Ascending aorta (tissue), 2 donors: ENCODE measurements around the gene ELMO1. TPM values are rescaled to one million over a fixed set of nuclear protein-coding genes. Genes with fewer than 3 reads are reported as not detected.

Experiments
- DNase-seq, 2 donors: peaks; one replicate each; pipeline ENCODE4 v3.0.0-alpha.2; 2019; ENCODE audit warnings: low spot score in 2 of 2
- H3K27ac ChIP-seq, 2 donors: fragments of 200-600 bp; sonication (generic); one replicate each; pipeline ENCODE4 v1.5.1; 2016 to 2017; ENCODE audit warnings: mild to moderate bottlenecking in 1 of 2
- H3K27me3 ChIP-seq: fragments of 200-600 bp; sonication (generic); one replicate; pipeline ENCODE4 v1.5.1; 2017
- H3K36me3 ChIP-seq, 2 donors: fragments of 200-600 bp; sonication (generic); one replicate each; pipeline ENCODE4 v1.5.1; 2016
- H3K4me1 ChIP-seq, 2 donors: fragments of 200-600 bp; sonication (generic); one replicate each; pipeline ENCODE4 v1.5.1; 2016 to 2017; ENCODE audit warnings: mild to moderate bottlenecking in 1 of 2
- H3K4me3 ChIP-seq, 2 donors: fragments of 200-600 bp; sonication (generic); one replicate each; pipeline ENCODE4 v1.5.1; 2016 to 2017; ENCODE audit warnings: mild to moderate bottlenecking in 1 of 2
- H3K9me3 ChIP-seq, 2 donors: fragments of 200-600 bp; sonication (generic); one replicate each; pipeline ENCODE4 v1.5.1; 2016
- intact Hi-C: fragments of 100-400 bp; cut with DNase I; formaldehyde crosslinking; loops from one replicate; pipeline ENCODE4 v1.15.1; 2023
- total RNA-seq: library from RNA; depleted of rRNA; stranded (reverse); fragments of >200 nt; gene quantifications from one replicate; pipeline ENCODE4 v1.1.0, GENCODE V29; 2016
- TF ChIP-seq, protein P1 (sequence below), 3 experiments: fragments of 200-600 bp in 2 of 3; fragments of 450-650 bp in 1 of 3; sonication (generic) in 2 of 3; IDR thresholded peaks; one replicate each; pipeline ENCODE4 v1.5.1; 2016 to 2019; ENCODE audit warnings: antibody characterized with exemption in 3 of 3, mild to moderate bottlenecking in 1 of 3, moderate library complexity in 1 of 3

Gene ELMO1
- total RNA-seq, 1 donor from 2014 or later: 40.8 TPM

- Histone ChIP-seq H3K27me3 (no peaks in the 10 kb centered on the region), H3K9me3 (no peaks in the 10 kb centered on the region), H3K4me1 (no peaks in the 10 kb centered on the region), H3K36me3 (no peaks in the 10 kb centered on the region), H3K4me3 (no peak overlapping the region), H3K27ac (no peak overlapping the region)
- no peak for DNase-seq
- intact Hi-C loops: no loop called here
- TF ChIP-seq, protein P1, sequence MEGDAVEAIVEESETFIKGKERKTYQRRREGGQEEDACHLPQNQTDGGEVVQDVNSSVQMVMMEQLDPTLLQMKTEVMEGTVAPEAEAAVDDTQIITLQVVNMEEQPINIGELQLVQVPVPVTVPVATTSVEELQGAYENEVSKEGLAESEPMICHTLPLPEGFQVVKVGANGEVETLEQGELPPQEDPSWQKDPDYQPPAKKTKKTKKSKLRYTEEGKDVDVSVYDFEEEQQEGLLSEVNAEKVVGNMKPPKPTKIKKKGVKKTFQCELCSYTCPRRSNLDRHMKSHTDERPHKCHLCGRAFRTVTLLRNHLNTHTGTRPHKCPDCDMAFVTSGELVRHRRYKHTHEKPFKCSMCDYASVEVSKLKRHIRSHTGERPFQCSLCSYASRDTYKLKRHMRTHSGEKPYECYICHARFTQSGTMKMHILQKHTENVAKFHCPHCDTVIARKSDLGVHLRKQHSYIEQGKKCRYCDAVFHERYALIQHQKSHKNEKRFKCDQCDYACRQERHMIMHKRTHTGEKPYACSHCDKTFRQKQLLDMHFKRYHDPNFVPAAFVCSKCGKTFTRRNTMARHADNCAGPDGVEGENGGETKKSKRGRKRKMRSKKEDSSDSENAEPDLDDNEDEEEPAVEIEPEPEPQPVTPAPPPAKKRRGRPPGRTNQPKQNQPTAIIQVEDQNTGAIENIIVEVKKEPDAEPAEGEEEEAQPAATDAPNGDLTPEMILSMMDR (IDR thresholded peaks at IDR 0.05): no peak
These were observed 497.4 kb downstream of the ELMO1 start for GRCh38 chr7:36951257-36951697.

- H3K27ac ChIP-seq: no peak overlapping the region
- DNase-seq: no peak
These were observed 498.7 kb downstream of the ELMO1 start for GRCh38 chr7:36949711-36950600.

DNA sequence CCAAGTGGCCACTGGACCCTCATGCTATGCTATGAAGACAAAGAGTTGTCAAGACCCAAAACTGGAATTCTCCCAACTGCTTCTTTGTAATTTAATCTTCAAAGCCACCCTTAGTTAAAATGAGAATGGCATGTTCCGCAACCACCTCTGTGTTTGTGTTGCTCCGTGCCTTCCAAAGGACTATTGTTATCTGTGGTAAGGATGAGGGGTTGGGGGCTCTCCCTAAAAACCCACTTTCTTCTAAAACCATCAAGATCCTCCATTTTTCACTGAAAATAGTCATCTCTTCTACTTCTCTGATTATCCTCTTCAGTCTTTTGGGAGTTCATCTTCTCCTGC lies 502.3 kb downstream of the ELMO1 start:
- no peak overlapping the region for H3K27ac ChIP-seq
- no peaks in the 10 kb centered on the region for H3K27me3 ChIP-seq
- H3K4me3 ChIP-seq: no peak overlapping the region
- no peaks in the 10 kb centered on the region for H3K9me3 ChIP-seq
- intact Hi-C loops: no loop called here
- peaks cover 0 to 7% of the 10 kb centered on the region in 2 donors for H3K4me1 ChIP-seq
- no peaks in the 10 kb centered on the region for H3K36me3 ChIP-seq
- TF ChIP-seq, protein P1 (IDR thresholded peaks at IDR 0.05): no peak
- no peak for DNase-seq

More at GRCh38 chr7:36949711-36950600, 498.7 kb downstream of the ELMO1 start:
- H3K36me3 ChIP-seq: no peaks in the 10 kb centered on the region
- H3K4me1 ChIP-seq: peaks cover 0 to 7% of the 10 kb centered on the region in 2 donors
- H3K4me3 ChIP-seq: no peak overlapping the region
- no peaks in the 10 kb centered on the region for H3K9me3 ChIP-seq
- TF ChIP-seq, protein P1 (IDR thresholded peaks at IDR 0.05): no peak
- intact Hi-C loops: no loop called here
- H3K27me3 ChIP-seq: no peaks in the 10 kb centered on the region

DNA sequence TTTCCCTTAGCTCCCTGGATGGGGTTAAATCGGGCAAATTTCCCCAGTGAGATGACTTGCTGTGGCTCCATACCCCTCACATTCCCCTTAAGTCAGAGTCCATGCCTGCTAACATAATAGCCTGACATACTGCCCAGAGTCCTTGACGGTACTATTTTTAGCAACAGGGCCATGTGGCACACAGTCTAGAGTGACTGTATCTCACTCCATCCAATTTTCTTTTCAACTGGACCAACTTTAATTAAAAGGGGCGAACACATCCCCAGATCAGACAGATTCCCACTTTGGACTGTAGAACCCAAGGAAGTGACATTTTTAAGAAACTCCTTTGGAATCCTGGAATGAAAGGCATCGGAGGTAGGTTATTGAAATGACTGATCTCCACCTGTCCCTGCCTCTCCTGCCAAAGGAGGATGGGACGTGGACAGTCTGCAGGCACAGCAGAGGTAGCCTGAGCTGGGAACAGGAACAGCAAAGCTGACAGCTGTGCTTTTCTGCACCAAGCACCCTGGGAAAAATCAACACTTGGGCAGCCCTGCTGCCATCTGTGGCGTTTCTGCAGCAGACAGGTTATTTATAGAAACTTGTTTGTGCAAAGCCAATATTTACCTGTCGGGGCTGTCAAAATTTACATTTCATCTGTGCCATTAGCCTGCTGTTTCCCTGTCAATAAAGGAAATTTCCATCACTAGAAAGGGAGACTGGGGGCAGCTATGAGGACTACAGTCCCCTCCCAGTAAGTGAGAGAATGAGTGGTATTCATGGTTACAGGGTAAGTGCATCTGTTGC lies 502.9 kb downstream of the ELMO1 start:
- Histone ChIP-seq H3K27ac (no peak overlapping the region), H3K4me1 (peaks cover 0 to 7% of the 10 kb centered on the region in 2 donors)

DNA sequence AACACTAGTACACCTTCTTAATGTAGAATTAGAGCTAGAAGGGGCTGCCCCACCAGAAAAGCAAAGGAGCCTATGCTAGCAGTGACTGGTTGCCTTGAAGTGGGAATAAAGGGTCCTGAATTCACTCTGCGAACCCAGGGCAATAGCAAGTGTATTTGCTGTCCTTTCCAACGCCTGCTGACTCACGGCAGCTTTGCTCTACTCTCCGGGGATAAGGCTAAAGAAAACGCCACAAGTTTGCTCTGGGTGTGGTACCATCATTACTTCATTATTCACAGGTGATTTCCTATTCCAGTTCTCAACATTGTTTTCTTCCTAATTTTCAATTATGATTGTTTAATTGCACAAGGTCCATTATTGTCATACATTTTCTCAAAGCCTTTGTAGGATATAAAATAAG lies 503.8 kb downstream of the ELMO1 start:
- no peaks in the 10 kb centered on the region for H3K27me3 ChIP-seq
- DNase-seq: no peak
- H3K4me3 ChIP-seq: no peak overlapping the region
- H3K36me3 ChIP-seq: no peaks in the 10 kb centered on the region
- intact Hi-C loops: no loop called here
- no peak overlapping the region for H3K27ac ChIP-seq
- TF ChIP-seq, protein P1 (IDR thresholded peaks at IDR 0.05): no peak
- peaks cover 0 to 7% of the 10 kb centered on the region in 2 donors for H3K4me1 ChIP-seq
- peaks cover 0 to 11% of the 10 kb centered on the region in 2 donors for H3K9me3 ChIP-seq

More for the DNA sequence above, 502.9 kb downstream of the ELMO1 start:
- no peak for DNase-seq
- no peaks in the 10 kb centered on the region for H3K36me3 ChIP-seq
- peaks cover 0 to 4% of the 10 kb centered on the region in 2 donors for H3K9me3 ChIP-seq
- H3K4me3 ChIP-seq: no peak overlapping the region
- no peaks in the 10 kb centered on the region for H3K27me3 ChIP-seq
- intact Hi-C loops: no loop called here
- TF ChIP-seq, protein P1 (IDR thresholded peaks at IDR 0.05): no peak
